GM12878 (cell line): Measurements from ENCODE around the gene ITPRIPL2. TPM values are rescaled to one million over a fixed set of nuclear protein-coding genes. Genes with fewer than 3 reads are reported as not detected.

ENCODE experiments used
- ATAC-seq: fragments of 200-7000 bp; cut with Tn5 transposase; 3 replicates; pipeline ENCODE4 v1.9.1; 2020; ENCODE audit warnings: mild to moderate bottlenecking, moderate library complexity
- BruUV-seq: library from RNA; stranded (reverse); fragments of 400-500 nt; replicated peaks from 2 replicates; lab custom pipeline; 2021; lab: Mats Ljungman, UMichigan
- CTCF ChIA-PET: fragments of 300-600 bp; sonication (Branson Sonifier 250); formaldehyde crosslinking; extraction: SDS; loops from one replicate; lab custom pipeline; 2021; ENCODE audit warnings: inconsistent platforms; lab: Yijun Ruan, JAX
- POLR2A ChIA-PET: fragments of 350-600 bp; formaldehyde crosslinking; extraction: SDS; loops from one replicate; lab custom pipeline; 2021; ENCODE audit warnings: inconsistent platforms; lab: Charles Lee
- RAD21 ChIA-PET: fragments of 300-600 bp; sonication (Branson Sonifier 250); formaldehyde crosslinking; loops from one replicate; lab custom pipeline; 2023; ENCODE audit warnings: antibody characterized with exemption; ENCODE audit not compliant: unreplicated experiment; lab: Charles Lee
- SMC1A ChIA-PET: fragments of 300-600 bp; sonication (Branson Sonifier 250); formaldehyde crosslinking; loops from one replicate; lab custom pipeline; 2023; ENCODE audit not compliant: unreplicated experiment, uncharacterized antibody; lab: Charles Lee
- DNase-seq: peaks from one replicate; pipeline ENCODE4 v3.0.0-alpha.2; 2011; ENCODE audit warnings: low read depth, low spot score
- FAIRE-seq: peaks from 3 replicates; lab custom pipeline; 2011; peaks lifted over from hg19 to GRCh38; lab: Jason Lieb, UNC
- H2AFZ ChIP-seq: 2 replicates; pipeline ENCODE4 v1.6.0; 2011; ENCODE audit warnings: low read depth, low read length, control low read depth; ENCODE audit not compliant: control insufficient read depth
- H3K27ac ChIP-seq: 2 replicates; pipeline ENCODE4 v1.5.1; 2011; ENCODE audit warnings: control low read depth; ENCODE audit not compliant: control insufficient read depth, insufficient read depth
- H3K27me3 ChIP-seq, 2 experiments: replicated peaks in 1 of 2; 2 replicates each; pipeline versions ENCODE4 v1.6.0 to v1.6.1; 2011; ENCODE audit warnings: low read length in 1 of 2; ENCODE audit not compliant: control insufficient read depth in 2 of 2, insufficient read depth in 2 of 2
- H3K36me3 ChIP-seq, 2 experiments: 2 replicates each; pipeline ENCODE4 v1.5.1; 2011; ENCODE audit warnings: low read length in 1 of 2; ENCODE audit not compliant: control insufficient read depth in 2 of 2, insufficient read depth in 2 of 2
- H3K4me1 ChIP-seq: 2 replicates; pipeline ENCODE4 v1.6.1; 2011; ENCODE audit warnings: mild to moderate bottlenecking, low read length, moderate library complexity, mixed read lengths; ENCODE audit not compliant: control insufficient read depth, insufficient read depth
- H3K4me2 ChIP-seq: 2 replicates; pipeline ENCODE4 v1.6.0; 2011; ENCODE audit warnings: control low read depth; ENCODE audit not compliant: control insufficient read depth, insufficient read depth
- H3K4me3 ChIP-seq: fragments of 200-600 bp; sonication (generic); 2 replicates; pipeline ENCODE4 v1.5.1; 2016
- H3K79me2 ChIP-seq: 2 replicates; pipeline ENCODE4 v1.6.0; 2011; ENCODE audit warnings: low read length; ENCODE audit not compliant: control insufficient read depth, insufficient read depth
- H3K9ac ChIP-seq: 2 replicates; pipeline ENCODE4 v1.8.0; 2011; ENCODE audit warnings: low read length, control low read depth, mixed read lengths; ENCODE audit not compliant: control insufficient read depth, insufficient read depth
- H3K9me3 ChIP-seq: replicated peaks from 3 replicates; pipeline ENCODE4 v1.5.1; 2011; ENCODE audit warnings: mild to moderate bottlenecking, low read length; ENCODE audit not compliant: control insufficient read depth, insufficient read depth
- H4K20me1 ChIP-seq: 2 replicates; pipeline ENCODE4 v1.6.0; 2011; ENCODE audit not compliant: control insufficient read depth, insufficient read depth
- FOXK2 ChIP-seq: fragments of 450-650 bp; IDR thresholded peaks from 2 replicates; pipeline ENCODE4 v1.6.1; 2017; ENCODE audit warnings: mild to moderate bottlenecking, moderate library complexity
- IRF3 ChIP-seq: fragments of 450-650 bp; IDR thresholded peaks from 2 replicates; pipeline ENCODE4 v1.6.1; 2014; ENCODE audit warnings: mild to moderate bottlenecking
- MEF2A ChIP-seq: IDR thresholded peaks from 2 replicates; pipeline ENCODE4 v1.6.1; 2011; ENCODE audit warnings: low read depth, mild to moderate bottlenecking, low read length, moderate library complexity; ENCODE audit not compliant: insufficient read depth
- MXI1 ChIP-seq: fragments of 150-350 bp; IDR thresholded peaks from 2 replicates; pipeline ENCODE4 v1.6.1; 2011; ENCODE audit warnings: low read depth, mild to moderate bottlenecking, inconsistent platforms, low read length, improper control_type of control experiment
- NBN ChIP-seq: fragments of 450-650 bp; IDR thresholded peaks from 2 replicates; pipeline ENCODE4 v1.6.1; 2016
- POLR2AphosphoS5 ChIP-seq: IDR thresholded peaks from 2 replicates; pipeline ENCODE4 v1.6.1; 2011; ENCODE audit warnings: mild to moderate bottlenecking, low read length, inconsistent platforms
- WGBS: methylation state at CpG from one replicate; pipeline ENCODE4 v1.1.6; 2016; ENCODE audit warnings: low lambda C conversion rate; ENCODE audit not compliant: insufficient replicate concordance, insufficient coverage; ENCODE audit errors: missing lambda C conversion rate; 5-methylcytosine and 5-hydroxymethylcytosine counted together
- in situ Hi-C: fragments of 300-500 bp; cut with MboI; formaldehyde crosslinking; loops from 9 replicates; pipeline ENCODE4 v1.14.3; 2018; ENCODE audit warnings: mixed read lengths
- intact Hi-C: fragments of 100-400 bp; cut with micrococcal nuclease; formaldehyde crosslinking; loops from one replicate; pipeline ENCODE4 v1.14.2; 2022; ENCODE audit not compliant: unreplicated experiment
- polyA plus RNA-seq, 11 experiments: library from polyadenylated mRNA; depleted of rRNA in 4 of 11; unstranded in 6 of 11; stranded (reverse) in 5 of 11; fragments of >200 nt; fragmentation: Nextera tagmentation in 4 of 11; fragmentation: Illumina TruSeq in 1 of 11; extraction: Ambion mirVana in 4 of 11; extraction: Trizol in 1 of 11; gene quantifications; 1 replicate in 1 of 11; 2 replicates in 10 of 11; pipeline versions ENCODE4 v1.2.1 to v1.2.3, GENCODE V29; 2011 to 2016; ENCODE audit warnings: inconsistent platforms in 2 of 11, missing spikeins in 2 of 11, low read depth in 1 of 11
- total RNA-seq, 4 experiments: library from RNA; depleted of rRNA in 3 of 4; stranded (reverse); fragments of >200 nt in 3 of 4; fragmentation: Illumina TruSeq in 1 of 4; extraction: Trizol in 1 of 4; gene quantifications; 2 replicates each; pipeline versions ENCODE4 v1.2.1 to v1.2.3, GENCODE V29; 2013 to 2021
- TF ChIP-seq, protein P1 (sequence below): fragments of 450-650 bp; IDR thresholded peaks from 2 replicates; pipeline ENCODE4 v1.6.1; 2017; ENCODE audit warnings: low read depth, mild to moderate bottlenecking, moderate library complexity

ITPRIPL2 gene
- total and polyA plus RNA-seq, 10 of the 15 experiments (the other 5 are each of a cell fraction or from before 2014, with no cell fraction given), result 0.48 to 14.3 (median 3.5) TPM

- POLR2A ChIA-PET, result no interaction called here
- FAIRE-seq, result no peak
Measured at GRCh38 chr16:19092653-19093410, 20.9 kb upstream of the ITPRIPL2 start.

More at GRCh38 chr16:19092653-19093410, 20.9 kb upstream of the ITPRIPL2 start:
- Histone ChIP-seq H3K27ac (no peak overlapping the region), H3K27me3 (no peaks in the 10 kb centered on the region), H4K20me1 (no peaks in the 10 kb centered on the region), H3K4me3 (no peak overlapping the region), H3K79me2 (no peaks in the 10 kb centered on the region), H3K4me1 (peaks cover 6% of the 10 kb centered on the region), H3K36me3 (no peaks in the 10 kb centered on the region), H3K9ac (no peak overlapping the region), H3K4me2 (no peak overlapping the region), H2AFZ (no peak overlapping the region), H3K9me3 (peaks cover 4% of the 10 kb centered on the region; the same call in 2 of the 3 replicates)
- TF ChIP-seq MXI1 (no peak), NBN (no peak), MEF2A (no peak), FOXK2 (no peak), POLR2AphosphoS5 (no peak), IRF3 (no peak)
- TF ChIP-seq, protein P1, sequence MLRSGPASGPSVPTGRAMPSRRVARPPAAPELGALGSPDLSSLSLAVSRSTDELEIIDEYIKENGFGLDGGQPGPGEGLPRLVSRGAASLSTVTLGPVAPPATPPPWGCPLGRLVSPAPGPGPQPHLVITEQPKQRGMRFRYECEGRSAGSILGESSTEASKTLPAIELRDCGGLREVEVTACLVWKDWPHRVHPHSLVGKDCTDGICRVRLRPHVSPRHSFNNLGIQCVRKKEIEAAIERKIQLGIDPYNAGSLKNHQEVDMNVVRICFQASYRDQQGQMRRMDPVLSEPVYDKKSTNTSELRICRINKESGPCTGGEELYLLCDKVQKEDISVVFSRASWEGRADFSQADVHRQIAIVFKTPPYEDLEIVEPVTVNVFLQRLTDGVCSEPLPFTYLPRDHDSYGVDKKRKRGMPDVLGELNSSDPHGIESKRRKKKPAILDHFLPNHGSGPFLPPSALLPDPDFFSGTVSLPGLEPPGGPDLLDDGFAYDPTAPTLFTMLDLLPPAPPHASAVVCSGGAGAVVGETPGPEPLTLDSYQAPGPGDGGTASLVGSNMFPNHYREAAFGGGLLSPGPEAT, result no peak
- no TSS peak for BruUV-seq
- WGBS, result 22% methylated on average over 2 of the region's 2 CpGs
- no peak for DNase-seq
- ChIA-PET SMC1A (interaction anchor here (0.8 to 5.1 kb wide), 4 partner anchors 15 to 415 kb away, joined by 3 to 34 read pairs (median 3); no protein-coding TSS in a partner anchor), CTCF (interaction anchor here (0.6 to 3.7 kb wide), 2 partner anchors 87 to 276 kb away, joined by 3 to 17 read pairs; no protein-coding TSS in a partner anchor), RAD21 (no interaction called here)
- intact Hi-C loops (no loop called here), in situ Hi-C loops (loop anchor here (5.0 kb wide), 2 partner anchors 69 to 409 kb away; no protein-coding TSS in a partner anchor)
- no peak for ATAC-seq
